ENCODE data around the gene SPOPL.
"Not testable (repeated sequence)": the region's sequence is repeated elsewhere in the genome, so short reads cannot be mapped to it uniquely, and the experiment has no call there.

Gene SPOPL

GRCh38 chr2:138482796-138483195 is 18.8 kb upstream of the SPOPL start:
- ATAC-seq (ENCODE audit: low read depth); H3K4me3 Mint-ChIP-seq; H3K9me3 Mint-ChIP-seq; H3K27me3 Mint-ChIP-seq; H3K4me1 Mint-ChIP-seq; H3K27ac Mint-ChIP-seq; DNase-seq (ENCODE audit: low spot score in 2 of 2); H3K36me3 Mint-ChIP-seq: not testable (repeated sequence)

GRCh38 chr2:138485019-138485418 is 16.6 kb upstream of the SPOPL start:
- peaks cover 2% of the 10 kb centered on the region for H3K9me3 Mint-ChIP-seq
- H3K27ac Mint-ChIP-seq: no peak overlapping the region
- no peaks in the 10 kb centered on the region for H3K27me3 Mint-ChIP-seq
- H3K4me3 Mint-ChIP-seq: no peak overlapping the region
- no peak for ATAC-seq (ENCODE audit: low read depth)
- H3K4me1 Mint-ChIP-seq: no peaks in the 10 kb centered on the region
- DNase-seq (ENCODE audit: low spot score in 2 of 2): no peak
- peaks cover 2% of the 10 kb centered on the region for H3K36me3 Mint-ChIP-seq

GRCh38 chr2:138486363-138487198 is 15.0 kb upstream of the SPOPL start:
- Mint-ChIP-seq H3K36me3 (peaks cover 2% of the 10 kb centered on the region), H3K27ac (no peak overlapping the region), H3K4me1 (no peaks in the 10 kb centered on the region), H3K4me3 (no peak overlapping the region), H3K27me3 (no peaks in the 10 kb centered on the region), H3K9me3 (peaks cover 2% of the 10 kb centered on the region)
- DNase-seq (ENCODE audit: low spot score in 2 of 2) (no peak), ATAC-seq (ENCODE audit: low read depth) (no peak)

- Mint-ChIP-seq H3K4me1 (peaks cover 3% of the 10 kb centered on the region), H3K27me3 (no peaks in the 10 kb centered on the region), H3K36me3 (peaks cover 5% of the 10 kb centered on the region), H3K9me3 (no peaks in the 10 kb centered on the region), H3K27ac (no peak overlapping the region), H3K4me3 (no peak overlapping the region)
- ATAC-seq (ENCODE audit: low read depth) (no peak), DNase-seq (ENCODE audit: low spot score in 2 of 2) (no peak)
Measured at GRCh38 chr2:138490673-138491494, 10.7 kb upstream of the SPOPL start.

- Mint-ChIP-seq H3K27ac (no peak overlapping the region), H3K9me3 (no peaks in the 10 kb centered on the region), H3K4me1 (peaks cover 3% of the 10 kb centered on the region), H3K27me3 (no peaks in the 10 kb centered on the region), H3K36me3 (peaks cover 5% of the 10 kb centered on the region), H3K4me3 (no peak overlapping the region)
- DNase-seq (ENCODE audit: low spot score in 2 of 2): no peak
- ATAC-seq (ENCODE audit: low read depth): no peak
Measured at GRCh38 chr2:138491495-138491862, 10.1 kb upstream of the SPOPL start.

- Mint-ChIP-seq H3K4me1 (peaks cover 3% of the 10 kb centered on the region), H3K27me3 (no peaks in the 10 kb centered on the region), H3K36me3 (peaks cover 5% of the 10 kb centered on the region), H3K9me3 (no peaks in the 10 kb centered on the region), H3K4me3 (no peak overlapping the region), H3K27ac (no peak overlapping the region)
- DNase-seq (ENCODE audit: low spot score in 2 of 2): no peak
- no peak for ATAC-seq (ENCODE audit: low read depth)
Measured at GRCh38 chr2:138492160-138492559, 9.4 kb upstream of the SPOPL start.

GRCh38 chr2:138493334-138493733 is 8.2 kb upstream of the SPOPL start:
- no peak overlapping the region for H3K27ac Mint-ChIP-seq
- no peak overlapping the region for H3K4me3 Mint-ChIP-seq
- H3K36me3 Mint-ChIP-seq: peaks cover 8% of the 10 kb centered on the region
- DNase-seq (ENCODE audit: low spot score in 2 of 2): no peak
- H3K9me3 Mint-ChIP-seq: no peaks in the 10 kb centered on the region
- no peaks in the 10 kb centered on the region for H3K27me3 Mint-ChIP-seq
- H3K4me1 Mint-ChIP-seq: peaks cover 3% of the 10 kb centered on the region
- no peak for ATAC-seq (ENCODE audit: low read depth)

GRCh38 chr2:138494265-138494966 is 7.2 kb upstream of the SPOPL start:
- DNase-seq (ENCODE audit: low spot score in 2 of 2) (no peak), ATAC-seq (ENCODE audit: low read depth) (no peak)
- no peaks in the 10 kb centered on the region for H3K9me3 Mint-ChIP-seq
- H3K4me3 Mint-ChIP-seq: no peak overlapping the region
- H3K4me1 Mint-ChIP-seq: peaks cover 5% of the 10 kb centered on the region
- H3K27ac Mint-ChIP-seq: no peak overlapping the region
- peaks cover 8% of the 10 kb centered on the region for H3K36me3 Mint-ChIP-seq
- no peaks in the 10 kb centered on the region for H3K27me3 Mint-ChIP-seq

GRCh38 chr2:138495384-138495783 is 6.2 kb upstream of the SPOPL start:
- peaks cover 8% of the 10 kb centered on the region for H3K36me3 Mint-ChIP-seq
- H3K27ac Mint-ChIP-seq: no peak overlapping the region
- ATAC-seq (ENCODE audit: low read depth) (no peak), DNase-seq (ENCODE audit: low spot score in 2 of 2) (no peak)
- peaks cover 5% of the 10 kb centered on the region for H3K4me1 Mint-ChIP-seq
- H3K9me3 Mint-ChIP-seq: no peaks in the 10 kb centered on the region
- no peak overlapping the region for H3K4me3 Mint-ChIP-seq
- H3K27me3 Mint-ChIP-seq: no peaks in the 10 kb centered on the region

- Mint-ChIP-seq H3K27me3 (no peaks in the 10 kb centered on the region), H3K4me3 (no peak overlapping the region), H3K4me1 (peaks cover 7% of the 10 kb centered on the region), H3K27ac (no peak overlapping the region), H3K9me3 (no peaks in the 10 kb centered on the region), H3K36me3 (peaks cover 8% of the 10 kb centered on the region)
- ATAC-seq (ENCODE audit: low read depth): no peak
- no peak for DNase-seq (ENCODE audit: low spot score in 2 of 2)
Measured at GRCh38 chr2:138496096-138496651, 5.4 kb upstream of the SPOPL start.

- H3K27me3 Mint-ChIP-seq: no peaks in the 10 kb centered on the region
- H3K4me1 Mint-ChIP-seq: peaks cover 9% of the 10 kb centered on the region
- H3K27ac Mint-ChIP-seq: no peak overlapping the region
- peaks cover 9% of the 10 kb centered on the region for H3K36me3 Mint-ChIP-seq
- DNase-seq (ENCODE audit: low spot score in 2 of 2) (no peak), ATAC-seq (ENCODE audit: low read depth) (no peak)
- H3K9me3 Mint-ChIP-seq: no peaks in the 10 kb centered on the region
- no peak overlapping the region for H3K4me3 Mint-ChIP-seq
Measured at GRCh38 chr2:138497294-138497693, 4.3 kb upstream of the SPOPL start.

GRCh38 chr2:138499684-138500083 is 1.9 kb upstream of the SPOPL start:
- H3K9me3 Mint-ChIP-seq: no peaks in the 10 kb centered on the region
- DNase-seq (ENCODE audit: low spot score in 2 of 2) (no peak), ATAC-seq (ENCODE audit: low read depth) (no peak)
- H3K36me3 Mint-ChIP-seq: peaks cover 11% of the 10 kb centered on the region
- H3K4me1 Mint-ChIP-seq: peaks cover 12% of the 10 kb centered on the region
- H3K27me3 Mint-ChIP-seq: no peaks in the 10 kb centered on the region
- peak overlapping the region; percentile 87 for H3K27ac Mint-ChIP-seq
- H3K4me3 Mint-ChIP-seq: no peak overlapping the region

GRCh38 chr2:138500592-138501424 is 762 bp upstream of the SPOPL start:
- Mint-ChIP-seq H3K4me3 (peak overlapping the region; percentile 98), H3K4me1 (peaks cover 11% of the 10 kb centered on the region), H3K27ac (peak overlapping the region; percentile 87), H3K27me3 (no peaks in the 10 kb centered on the region), H3K36me3 (peaks cover 6% of the 10 kb centered on the region), H3K9me3 (no peaks in the 10 kb centered on the region)
- DNase-seq (ENCODE audit: low spot score in 2 of 2) (no peak), ATAC-seq (ENCODE audit: low read depth) (no peak)
